IPS DF 4.7 (cell line): Measurements from ENCODE around the gene CD9.
"Not testable (repeated sequence)": the region's sequence is repeated elsewhere in the genome, so short reads cannot be mapped to it uniquely, and the experiment has no call there.

ENCODE experiments used
- DNase-seq: peaks from one replicate; pipeline ENCODE4 v3.0.0-alpha.2; 2013; ENCODE audit warnings: low spot score; ENCODE audit errors: extremely low read depth

Gene CD9

GRCh38 chr12:6180268-6181051 is 19.7 kb upstream of the CD9 start:
- no peak for DNase-seq

- no peak for DNase-seq
These were observed 19.0 kb upstream of the CD9 start for GRCh38 chr12:6181166-6181565.

GRCh38 chr12:6181583-6182278 is 18.5 kb upstream of the CD9 start:
- no peak for DNase-seq

GRCh38 chr12:6182279-6182898 is 17.8 kb upstream of the CD9 start:
- no peak for DNase-seq

- no peak for DNase-seq
These were observed 16.3 kb upstream of the CD9 start for GRCh38 chr12:6183689-6184428.

- DNase-seq, result no peak
These were observed 14.0 kb upstream of the CD9 start for GRCh38 chr12:6185961-6186827.

GRCh38 chr12:6187948-6188793 is 12.0 kb upstream of the CD9 start:
- DNase-seq, result no peak

GRCh38 chr12:6189028-6189427 is 11.2 kb upstream of the CD9 start:
- no peak for DNase-seq

- DNase-seq, result not testable (repeated sequence)
These were observed 10.1 kb upstream of the CD9 start for GRCh38 chr12:6189952-6190598.

GRCh38 chr12:6190767-6191530 is 9.3 kb upstream of the CD9 start:
- DNase-seq, result not testable (repeated sequence)

GRCh38 chr12:6192604-6193380 is 7.4 kb upstream of the CD9 start:
- DNase-seq, result no peak

- DNase-seq, result no peak
These were observed 6.1 kb upstream of the CD9 start for GRCh38 chr12:6193853-6194815.

GRCh38 chr12:6195665-6196535 is 4.3 kb upstream of the CD9 start:
- no peak for DNase-seq

- DNase-seq, result no peak
These were observed 2.1 kb upstream of the CD9 start for GRCh38 chr12:6198051-6198450.

- no peak for DNase-seq
These were observed 1.6 kb upstream of the CD9 start for GRCh38 chr12:6198556-6198955.
